Thymus (tissue), 11 donors: ENCODE data around the gene CELSR2. TPM values are rescaled to one million over a fixed set of nuclear protein-coding genes. Genes with fewer than 3 reads are reported as not detected.

ENCODE experiments used
- DNase-seq, 9 donors: peaks; one replicate each; pipeline ENCODE4 v3.0.0-alpha.2; 2013; ENCODE audit warnings: low spot score in 9 of 9, low read depth in 6 of 9, missing footprints in 1 of 9
- H3K27ac ChIP-seq, 2 donors: one replicate each; pipeline ENCODE4 v1.5.1; 2013; ENCODE audit warnings: control low read depth in 1 of 2, low read depth in 1 of 2, low read length in 1 of 2, mild to moderate bottlenecking in 1 of 2, moderate library complexity in 1 of 2
- H3K27me3 ChIP-seq, 2 donors: one replicate each; pipeline ENCODE4 v1.5.1; 2013; ENCODE audit warnings: low read length in 1 of 2; ENCODE audit not compliant: control insufficient read depth in 2 of 2, insufficient read depth in 1 of 2
- H3K36me3 ChIP-seq, 2 donors: one replicate each; pipeline ENCODE4 v1.5.1; 2013; ENCODE audit warnings: low read length in 1 of 2, mild to moderate bottlenecking in 1 of 2, moderate library complexity in 1 of 2; ENCODE audit not compliant: control insufficient read depth in 2 of 2, insufficient read depth in 2 of 2
- H3K4me1 ChIP-seq, 2 donors: one replicate each; pipeline ENCODE4 v1.5.1; 2013; ENCODE audit warnings: low read length in 2 of 2; ENCODE audit not compliant: control insufficient read depth in 2 of 2, insufficient read depth in 2 of 2
- H3K4me3 ChIP-seq, 2 donors: one replicate each; pipeline ENCODE4 v1.5.1; 2013; ENCODE audit warnings: low read length in 2 of 2, control low read depth in 1 of 2, mild to moderate bottlenecking in 1 of 2
- H3K9me3 ChIP-seq, 2 donors: one replicate each; pipeline ENCODE4 v1.5.1; 2013; ENCODE audit warnings: low read length in 1 of 2, mild to moderate bottlenecking in 1 of 2; ENCODE audit not compliant: control insufficient read depth in 2 of 2, insufficient read depth in 1 of 2
- WGBS: extraction: QIAGEN DNeasy Blood & Tissue Kit; methylation state at CpG from one replicate; pipeline ENCODE4 v1.1.7; 2013; 5-methylcytosine and 5-hydroxymethylcytosine counted together
- polyA plus RNA-seq: library from polyadenylated mRNA; stranded (reverse); fragments of 200-250 nt; gene quantifications from one replicate; pipeline ENCODE4 v1.2.3, GENCODE V29; 2013
- total RNA-seq: library from RNA; stranded (reverse); fragments of 120-200 nt; gene quantifications from one replicate; pipeline ENCODE4 v1.2.4, GENCODE V29; 2013
- donor health status: healthy.

Gene CELSR2
- total and polyA plus RNA-seq, 2 donors = 1.2 to 2.5 TPM

- Histone ChIP-seq H3K27me3 (peaks cover 0 to 2% of the 10 kb centered on the region in 2 donors), H3K9me3 (no peaks in the 10 kb centered on the region), H3K27ac (no peak overlapping the region), H3K36me3 (peaks cover 0 to 2% of the 10 kb centered on the region in 2 donors), H3K4me3 (no peak overlapping the region), H3K4me1 (peaks cover 0 to 2% of the 10 kb centered on the region in 2 donors)
- WGBS = 87% methylated on average over 7 of the region's 7 CpGs
- DNase-seq = no peak
These were observed 10.6 kb downstream of the CELSR2 start for GRCh38 chr1:109259674-109260557.

- 95% methylated on average over 16 of the region's 16 CpGs for WGBS
- H3K36me3 ChIP-seq = peaks cover 0 to 2% of the 10 kb centered on the region in 2 donors
- H3K4me3 ChIP-seq = no peak overlapping the region
- H3K9me3 ChIP-seq = no peaks in the 10 kb centered on the region
- no peak for DNase-seq
- H3K27me3 ChIP-seq = no peaks in the 10 kb centered on the region
- no peak overlapping the region for H3K27ac ChIP-seq
- no peaks in the 10 kb centered on the region for H3K4me1 ChIP-seq
These were observed 11.7 kb downstream of the CELSR2 start for GRCh38 chr1:109261006-109261405.

DNA sequence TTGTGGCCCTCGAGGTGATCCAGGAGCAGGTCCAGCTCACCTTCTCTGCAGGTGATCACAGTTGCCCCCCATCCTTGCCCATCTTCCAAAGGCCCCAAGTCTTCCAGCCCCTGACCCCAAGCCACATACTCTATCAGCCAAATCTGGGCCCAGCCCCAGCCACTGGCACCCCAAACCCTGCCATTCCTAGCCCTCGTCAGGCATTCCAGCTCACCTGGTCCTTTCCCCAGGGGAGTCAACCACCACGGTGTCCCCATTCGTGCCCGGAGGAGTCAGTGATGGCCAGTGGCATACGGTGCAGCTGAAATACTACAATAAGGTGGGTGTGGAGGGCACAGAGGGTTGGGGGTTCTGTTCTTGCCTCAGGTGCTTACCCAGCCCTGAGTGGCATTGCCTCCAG is 12.2 kb downstream of the CELSR2 start:
- H3K36me3 ChIP-seq = peaks cover 0 to 2% of the 10 kb centered on the region in 2 donors
- H3K4me3 ChIP-seq = no peak overlapping the region

DNA sequence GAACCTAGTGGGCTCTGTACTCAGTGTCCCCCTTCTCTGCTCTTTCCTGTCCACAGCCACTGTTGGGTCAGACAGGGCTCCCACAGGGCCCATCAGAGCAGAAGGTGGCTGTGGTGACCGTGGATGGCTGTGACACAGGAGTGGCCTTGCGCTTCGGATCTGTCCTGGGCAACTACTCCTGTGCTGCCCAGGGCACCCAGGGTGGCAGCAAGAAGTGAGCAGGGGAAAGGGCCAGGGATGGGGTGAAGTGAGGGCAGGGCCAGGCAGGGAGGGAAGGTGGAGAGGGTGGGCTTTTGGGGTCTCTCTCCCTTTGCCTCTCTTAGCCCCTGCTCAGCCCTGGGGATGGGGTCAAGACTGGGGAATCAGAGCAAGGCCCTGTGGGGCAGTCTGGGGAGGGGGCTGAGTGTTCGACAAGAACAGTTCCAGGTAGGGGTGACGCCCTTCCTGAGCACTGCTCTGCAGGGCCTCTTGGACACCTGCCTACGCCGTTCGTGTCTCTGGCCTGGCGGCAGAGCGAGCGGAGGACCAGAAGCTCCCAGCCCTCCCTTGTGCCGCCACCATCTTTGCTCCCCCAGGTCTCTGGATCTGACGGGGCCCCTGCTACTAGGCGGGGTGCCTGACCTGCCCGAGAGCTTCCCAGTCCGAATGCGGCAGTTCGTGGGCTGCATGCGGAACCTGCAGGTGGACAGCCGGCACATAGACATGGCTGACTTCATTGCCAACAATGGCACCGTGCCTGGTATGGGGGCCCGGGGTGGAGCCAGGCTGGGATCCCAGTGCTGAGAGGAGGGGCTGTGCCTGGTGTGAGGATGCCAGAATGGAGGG is 13.1 kb downstream of the CELSR2 start:
- Histone ChIP-seq H3K9me3 (no peaks in the 10 kb centered on the region), H3K27me3 (no peaks in the 10 kb centered on the region), H3K4me1 (no peaks in the 10 kb centered on the region), H3K36me3 (peaks cover 0 to 2% of the 10 kb centered on the region in 2 donors), H3K27ac (no peak overlapping the region), H3K4me3 (no peak overlapping the region)
- no peak for DNase-seq
- WGBS = 91% methylated on average over 22 of the region's 22 CpGs

More for the DNA sequence above, 12.2 kb downstream of the CELSR2 start:
- Histone ChIP-seq H3K4me1 (no peaks in the 10 kb centered on the region), H3K27ac (no peak overlapping the region), H3K27me3 (no peaks in the 10 kb centered on the region), H3K9me3 (no peaks in the 10 kb centered on the region)
- no peak for DNase-seq
- WGBS = 94% methylated on average over 6 of the region's 6 CpGs

- WGBS = 67% methylated on average over 12 of the region's 12 CpGs
These were observed 13.9 kb downstream of the CELSR2 start for GRCh38 chr1:109263234-109263596.

GRCh38 chr1:109263597-109264378 is 14.4 kb downstream of the CELSR2 start:
- peaks cover 2 to 4% of the 10 kb centered on the region in 2 donors for H3K36me3 ChIP-seq
- DNase-seq = peak in 7 of 9 donors; percentile 35 to 74 (median 50)
- no peak overlapping the region for H3K4me3 ChIP-seq
- H3K27me3 ChIP-seq = no peaks in the 10 kb centered on the region
- 59% methylated on average over 29 of the region's 29 CpGs for WGBS
- H3K4me1 ChIP-seq = no peaks in the 10 kb centered on the region
- no peak overlapping the region for H3K27ac ChIP-seq
- H3K9me3 ChIP-seq = no peaks in the 10 kb centered on the region

More at GRCh38 chr1:109263234-109263596, 13.9 kb downstream of the CELSR2 start:
- Histone ChIP-seq H3K9me3 (no peaks in the 10 kb centered on the region), H3K27ac (no peak overlapping the region), H3K36me3 (peaks cover 2 to 4% of the 10 kb centered on the region in 2 donors), H3K4me3 (no peak overlapping the region), H3K27me3 (no peaks in the 10 kb centered on the region), H3K4me1 (no peaks in the 10 kb centered on the region)
- no peak for DNase-seq

- Histone ChIP-seq H3K36me3 (peaks cover 2 to 4% of the 10 kb centered on the region in 2 donors), H3K27ac (no peak overlapping the region), H3K4me1 (no peaks in the 10 kb centered on the region), H3K4me3 (no peak overlapping the region), H3K27me3 (no peaks in the 10 kb centered on the region), H3K9me3 (no peaks in the 10 kb centered on the region)
- DNase-seq = no peak
- WGBS = 93% methylated on average over 9 of the region's 9 CpGs
These were observed 15.0 kb downstream of the CELSR2 start for GRCh38 chr1:109264379-109264755.

- H3K4me3 ChIP-seq = no peak overlapping the region
- DNase-seq = no peak
- 96% methylated on average over 4 of the region's 4 CpGs for WGBS
- H3K27me3 ChIP-seq = no peaks in the 10 kb centered on the region
- H3K27ac ChIP-seq = no peak overlapping the region
- peaks cover 0 to 9% of the 10 kb centered on the region in 2 donors for H3K36me3 ChIP-seq
- H3K4me1 ChIP-seq = no peaks in the 10 kb centered on the region
- H3K9me3 ChIP-seq = no peaks in the 10 kb centered on the region
These were observed 15.7 kb downstream of the CELSR2 start for GRCh38 chr1:109265016-109265415.
